GM20431 (cell line): ENCODE measurements around the gene AKR1C3.
"Not testable (repeated sequence)": the region's sequence is repeated elsewhere in the genome, so short reads cannot be mapped to it uniquely, and the experiment has no call there.

ENCODE experiments used
- in situ Hi-C: fragments of 300-500 bp; cut with MseI, MboI; formaldehyde crosslinking; loops from one replicate; pipeline ENCODE4 v1.15.0; 2020; ENCODE audit warnings: low sequenced_read_pairs; ENCODE audit not compliant: unreplicated experiment

Gene AKR1C3

GRCh38 chr10:5094265-5095205, at the start of gene AKR1C3:
AKR1C3 (plus strand) TSS chr10:5094414; CDS start chr10:5094445, 31 bp downstream.
- in situ Hi-C loops: no loop called here

GRCh38 chr10:5045095-5045494, 49.1 kb upstream of the AKR1C3 start:
- in situ Hi-C loops: no loop called here

GRCh38 chr10:5046410-5046809, 47.8 kb upstream of the AKR1C3 start:
- in situ Hi-C loops: no loop called here

GRCh38 chr10:5047055-5047454, 47.2 kb upstream of the AKR1C3 start:
- in situ Hi-C loops: not testable (repeated sequence)

GRCh38 chr10:5047912-5048628, 46.1 kb upstream of the AKR1C3 start:
- in situ Hi-C loops: no loop called here

- in situ Hi-C loops: not testable (repeated sequence)
Observed at GRCh38 chr10:5052951-5053500, 41.2 kb upstream of the AKR1C3 start.

GRCh38 chr10:5054831-5055230, 39.4 kb upstream of the AKR1C3 start:
- in situ Hi-C loops: not testable (repeated sequence)

GRCh38 chr10:5059267-5059666, 34.9 kb upstream of the AKR1C3 start:
- in situ Hi-C loops: not testable (repeated sequence)

- in situ Hi-C loops: not testable (repeated sequence)
Observed at GRCh38 chr10:5060791-5061190, 33.4 kb upstream of the AKR1C3 start.

GRCh38 chr10:5064656-5065055, 29.6 kb upstream of the AKR1C3 start:
- in situ Hi-C loops: no loop called here

- in situ Hi-C loops: no loop called here
Observed at GRCh38 chr10:5068274-5068984, 25.8 kb upstream of the AKR1C3 start.

GRCh38 chr10:5070648-5071410, 23.4 kb upstream of the AKR1C3 start:
- in situ Hi-C loops: no loop called here

GRCh38 chr10:5071411-5072198, 22.6 kb upstream of the AKR1C3 start:
- in situ Hi-C loops: no loop called here

GRCh38 chr10:5073659-5074058, 20.6 kb upstream of the AKR1C3 start:
- in situ Hi-C loops: no loop called here

- in situ Hi-C loops: no loop called here
Observed at GRCh38 chr10:5076615-5077014, 17.6 kb upstream of the AKR1C3 start.

- in situ Hi-C loops: no loop called here
Observed at GRCh38 chr10:5078547-5079180, 15.6 kb upstream of the AKR1C3 start.

GRCh38 chr10:5079306-5079830, 14.8 kb upstream of the AKR1C3 start:
- in situ Hi-C loops: no loop called here

- in situ Hi-C loops: no loop called here
Observed at GRCh38 chr10:5079836-5080235, 14.4 kb upstream of the AKR1C3 start.
